WTC11 (cell line): ENCODE results near the gene CLEC9A. TPM values are rescaled to one million over a fixed set of nuclear protein-coding genes. Genes with fewer than 3 reads are reported as not detected.

Experiments used
- ATAC-seq: fragments of 200-7000 bp; cut with Tn5 transposase; 2 replicates; pipeline ENCODE4 v1.10.0; 2021; ENCODE audit warnings: mild to moderate bottlenecking, moderate library complexity
- CTCF ChIA-PET: fragments of 300-600 bp; sonication (Branson Sonifier 250); formaldehyde crosslinking; loops from one replicate; lab custom pipeline; 2021; ENCODE audit warnings: antibody characterized with exemption; lab: Charles Lee
- POLR2A ChIA-PET: fragments of 350-600 bp; sonication (Branson Sonifier 250); formaldehyde crosslinking; loops from one replicate; lab custom pipeline; 2021; ENCODE audit warnings: antibody characterized with exemption; lab: Charles Lee
- DNase-seq: peaks from one replicate; pipeline ENCODE4 v3.0.0; 2021; ENCODE audit warnings: low spot score
- H3K27ac Mint-ChIP-seq: 2 replicates; pipeline ENCODE4 v1.8.0; 2021; ENCODE audit warnings: mixed read lengths
- H3K27me3 Mint-ChIP-seq: 2 replicates; pipeline ENCODE4 v1.8.0; 2021; ENCODE audit warnings: low read depth, mild to moderate bottlenecking, moderate library complexity, mixed read lengths
- H3K36me3 Mint-ChIP-seq: 2 replicates; pipeline ENCODE4 v1.8.0; 2021; ENCODE audit warnings: mixed read lengths
- H3K4me1 Mint-ChIP-seq: 2 replicates; pipeline ENCODE4 v1.8.0; 2022; ENCODE audit warnings: mixed read lengths
- H3K4me3 Mint-ChIP-seq: 2 replicates; pipeline ENCODE4 v1.8.0; 2021; ENCODE audit warnings: mild to moderate bottlenecking, moderate library complexity, mixed read lengths
- H3K9me3 Mint-ChIP-seq: 2 replicates; pipeline ENCODE4 v1.8.0; 2021; ENCODE audit warnings: mixed read lengths
- CREB1 ChIP-seq: sonication (generic); formaldehyde crosslinking; IDR thresholded peaks from 2 replicates; pipeline ENCODE4 v1.8.0; 2023; ENCODE audit warnings: mild to moderate bottlenecking, missing genetic modification reagents
- EMX1 ChIP-seq: fragments of 250-450 bp; sonication (Bioruptor Pico); IDR thresholded peaks from 2 replicates; pipeline ENCODE4 v1.8.0; 2021; ENCODE audit warnings: mild to moderate bottlenecking
- ESRRA ChIP-seq: sonication (generic); formaldehyde crosslinking; IDR thresholded peaks from 2 replicates; pipeline ENCODE4 v1.8.1; 2022; ENCODE audit warnings: mild to moderate bottlenecking, missing genetic modification reagents, borderline replicate concordance
- ETV6 ChIP-seq: sonication (generic); formaldehyde crosslinking; IDR thresholded peaks from 2 replicates; pipeline ENCODE4 v1.8.1; 2022; ENCODE audit warnings: mild to moderate bottlenecking, missing genetic modification reagents
- FOXP1 ChIP-seq: sonication (generic); formaldehyde crosslinking; IDR thresholded peaks from 2 replicates; pipeline ENCODE4 v1.8.0; 2022; ENCODE audit warnings: missing genetic modification reagents, mild to moderate bottlenecking, moderate library complexity, borderline replicate concordance
- JAZF1 ChIP-seq: fragments of 250-450 bp; sonication (Bioruptor Pico); IDR thresholded peaks from 2 replicates; pipeline ENCODE4 v1.9.0; 2021; ENCODE audit warnings: moderate library complexity, mild to moderate bottlenecking, inconsistent platforms
- MYBL2 ChIP-seq: sonication (generic); formaldehyde crosslinking; IDR thresholded peaks from 2 replicates; pipeline ENCODE4 v1.8.1; 2023; ENCODE audit warnings: mild to moderate bottlenecking, moderate library complexity, missing genetic modification reagents
- NFATC4 ChIP-seq: fragments of 250-450 bp; sonication (Bioruptor Pico); IDR thresholded peaks from 2 replicates; pipeline ENCODE4 v1.9.0; 2021; ENCODE audit warnings: mild to moderate bottlenecking
- NR1H2 ChIP-seq: sonication (generic); formaldehyde crosslinking; IDR thresholded peaks from 2 replicates; pipeline ENCODE4 v1.9.0; 2021; ENCODE audit warnings: mild to moderate bottlenecking, moderate library complexity, missing genetic modification reagents
- PRRX2 ChIP-seq: fragments of 250-450 bp; sonication (Bioruptor Pico); IDR thresholded peaks from 2 replicates; pipeline ENCODE4 v1.8.0; 2021; ENCODE audit warnings: mild to moderate bottlenecking
- SOX15 ChIP-seq: fragments of 250-450 bp; sonication (Bioruptor Pico); IDR thresholded peaks from 2 replicates; pipeline ENCODE4 v1.9.0; 2021; ENCODE audit warnings: mild to moderate bottlenecking
- TP53 ChIP-seq: sonication (generic); formaldehyde crosslinking; IDR thresholded peaks from 2 replicates; pipeline ENCODE4 v1.8.1; 2023; ENCODE audit warnings: mild to moderate bottlenecking, missing genetic modification reagents
- ZNF263 ChIP-seq: sonication (generic); formaldehyde crosslinking; IDR thresholded peaks from 2 replicates; pipeline ENCODE4 v1.8.1; 2022; ENCODE audit warnings: low read depth, mild to moderate bottlenecking, moderate library complexity, missing genetic modification reagents
- total RNA-seq: library from RNA; stranded (reverse); gene quantifications from 3 replicates; pipeline ENCODE4 v1.2.3, GENCODE V29; 2021
- TF ChIP-seq, protein P1 (sequence below): sonication (generic); formaldehyde crosslinking; IDR thresholded peaks from 2 replicates; pipeline ENCODE4 v1.8.0; 2023; ENCODE audit warnings: missing genetic modification reagents
- TF ChIP-seq, protein P2 (sequence below): fragments of 250-450 bp; sonication (Bioruptor Pico); IDR thresholded peaks from 2 replicates; pipeline ENCODE4 v1.9.0; 2021; ENCODE audit warnings: mild to moderate bottlenecking
- TF ChIP-seq, protein P3 (sequence below): sonication (generic); formaldehyde crosslinking; IDR thresholded peaks from 2 replicates; pipeline ENCODE4 v1.8.1; 2023; ENCODE audit warnings: mild to moderate bottlenecking, missing genetic modification reagents, borderline replicate concordance
- TF ChIP-seq, protein P4 (sequence below): fragments of 250-450 bp; sonication (Bioruptor Pico); conservative IDR thresholded peaks from 2 replicates; pipeline ENCODE4 v1.9.0; 2021; ENCODE audit warnings: mild to moderate bottlenecking
- TF ChIP-seq, protein P5 (sequence below): sonication (generic); formaldehyde crosslinking; IDR thresholded peaks from 2 replicates; pipeline ENCODE4 v1.8.1; 2022; ENCODE audit warnings: low read depth, missing genetic modification reagents, borderline replicate concordance
- TF ChIP-seq, protein P6 (sequence below): sonication (generic); formaldehyde crosslinking; IDR thresholded peaks from 2 replicates; pipeline ENCODE4 v1.8.1; 2022; ENCODE audit warnings: missing genetic modification reagents, borderline replicate concordance

CLEC9A gene
- total RNA-seq, 1 experiment from 2014 or later: not detected

DNA sequence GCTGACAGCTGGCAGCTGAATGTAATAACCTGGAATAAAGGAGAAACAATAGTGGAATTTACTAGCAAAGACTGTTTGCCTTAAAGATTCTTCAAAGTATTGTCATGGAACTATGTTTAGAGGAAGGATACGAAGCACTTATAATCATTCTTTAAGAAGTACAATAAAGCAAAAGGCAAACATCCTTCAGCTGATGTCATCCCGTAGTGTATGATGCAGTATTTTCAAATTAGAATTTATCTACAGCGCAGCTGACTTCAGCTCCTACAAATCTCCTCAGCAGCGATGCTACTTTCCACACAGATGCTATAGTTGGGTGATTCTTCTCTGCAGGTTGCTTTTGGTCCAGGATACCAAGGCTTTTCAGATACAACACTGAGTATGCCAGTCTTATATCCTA is 36.8 kb downstream of the CLEC9A start (continued):
- TF ChIP-seq, protein P1, sequence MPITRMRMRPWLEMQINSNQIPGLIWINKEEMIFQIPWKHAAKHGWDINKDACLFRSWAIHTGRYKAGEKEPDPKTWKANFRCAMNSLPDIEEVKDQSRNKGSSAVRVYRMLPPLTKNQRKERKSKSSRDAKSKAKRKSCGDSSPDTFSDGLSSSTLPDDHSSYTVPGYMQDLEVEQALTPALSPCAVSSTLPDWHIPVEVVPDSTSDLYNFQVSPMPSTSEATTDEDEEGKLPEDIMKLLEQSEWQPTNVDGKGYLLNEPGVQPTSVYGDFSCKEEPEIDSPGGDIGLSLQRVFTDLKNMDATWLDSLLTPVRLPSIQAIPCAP (CRISPR knock-in tag): no peak
- TF ChIP-seq MYBL2 (CRISPR knock-in tag) (no peak), SOX15 (no peak), NFATC4 (no peak), TP53 (CRISPR knock-in tag) (no peak)

DNA sequence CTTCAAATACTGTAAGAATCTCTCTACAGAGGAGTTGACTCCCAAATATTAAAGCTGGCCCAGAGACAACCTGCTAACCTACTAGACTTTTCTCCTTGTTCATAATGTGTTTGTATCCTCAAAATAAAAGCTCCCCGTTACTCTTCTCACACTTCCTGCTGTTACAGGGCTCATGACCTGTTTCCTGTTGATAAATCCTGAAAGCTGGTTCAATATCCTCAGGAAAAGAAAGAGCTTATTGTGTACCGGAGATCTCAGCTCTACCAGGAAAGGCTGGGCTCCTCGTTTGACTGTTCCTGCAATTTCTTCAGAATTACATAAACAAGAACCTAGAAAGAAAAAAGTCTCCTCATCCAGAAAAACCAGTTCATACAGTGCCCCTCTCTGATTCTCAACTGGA is 37.5 kb downstream of the CLEC9A start:
- H3K27ac Mint-ChIP-seq: no peak overlapping the region
- H3K27me3 Mint-ChIP-seq: no peaks in the 10 kb centered on the region
- DNase-seq: no peak
- no peak overlapping the region for H3K4me3 Mint-ChIP-seq
- no peaks in the 10 kb centered on the region for H3K36me3 Mint-ChIP-seq
- ATAC-seq: no peak
- TF ChIP-seq, protein P2, sequence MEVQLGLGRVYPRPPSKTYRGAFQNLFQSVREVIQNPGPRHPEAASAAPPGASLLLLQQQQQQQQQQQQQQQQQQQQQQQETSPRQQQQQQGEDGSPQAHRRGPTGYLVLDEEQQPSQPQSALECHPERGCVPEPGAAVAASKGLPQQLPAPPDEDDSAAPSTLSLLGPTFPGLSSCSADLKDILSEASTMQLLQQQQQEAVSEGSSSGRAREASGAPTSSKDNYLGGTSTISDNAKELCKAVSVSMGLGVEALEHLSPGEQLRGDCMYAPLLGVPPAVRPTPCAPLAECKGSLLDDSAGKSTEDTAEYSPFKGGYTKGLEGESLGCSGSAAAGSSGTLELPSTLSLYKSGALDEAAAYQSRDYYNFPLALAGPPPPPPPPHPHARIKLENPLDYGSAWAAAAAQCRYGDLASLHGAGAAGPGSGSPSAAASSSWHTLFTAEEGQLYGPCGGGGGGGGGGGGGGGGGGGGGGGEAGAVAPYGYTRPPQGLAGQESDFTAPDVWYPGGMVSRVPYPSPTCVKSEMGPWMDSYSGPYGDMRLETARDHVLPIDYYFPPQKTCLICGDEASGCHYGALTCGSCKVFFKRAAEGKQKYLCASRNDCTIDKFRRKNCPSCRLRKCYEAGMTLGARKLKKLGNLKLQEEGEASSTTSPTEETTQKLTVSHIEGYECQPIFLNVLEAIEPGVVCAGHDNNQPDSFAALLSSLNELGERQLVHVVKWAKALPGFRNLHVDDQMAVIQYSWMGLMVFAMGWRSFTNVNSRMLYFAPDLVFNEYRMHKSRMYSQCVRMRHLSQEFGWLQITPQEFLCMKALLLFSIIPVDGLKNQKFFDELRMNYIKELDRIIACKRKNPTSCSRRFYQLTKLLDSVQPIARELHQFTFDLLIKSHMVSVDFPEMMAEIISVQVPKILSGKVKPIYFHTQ (CRISPR knock-in tag): no peak
- TF ChIP-seq MYBL2 (CRISPR knock-in tag): no peak
- TF ChIP-seq CREB1 (CRISPR knock-in tag): no peak
- TF ChIP-seq JAZF1 (CRISPR knock-in tag): no peak
- TF ChIP-seq PRRX2 (CRISPR knock-in tag): no peak
- TF ChIP-seq FOXP1 (CRISPR knock-in tag): no peak
- TF ChIP-seq, protein P3, sequence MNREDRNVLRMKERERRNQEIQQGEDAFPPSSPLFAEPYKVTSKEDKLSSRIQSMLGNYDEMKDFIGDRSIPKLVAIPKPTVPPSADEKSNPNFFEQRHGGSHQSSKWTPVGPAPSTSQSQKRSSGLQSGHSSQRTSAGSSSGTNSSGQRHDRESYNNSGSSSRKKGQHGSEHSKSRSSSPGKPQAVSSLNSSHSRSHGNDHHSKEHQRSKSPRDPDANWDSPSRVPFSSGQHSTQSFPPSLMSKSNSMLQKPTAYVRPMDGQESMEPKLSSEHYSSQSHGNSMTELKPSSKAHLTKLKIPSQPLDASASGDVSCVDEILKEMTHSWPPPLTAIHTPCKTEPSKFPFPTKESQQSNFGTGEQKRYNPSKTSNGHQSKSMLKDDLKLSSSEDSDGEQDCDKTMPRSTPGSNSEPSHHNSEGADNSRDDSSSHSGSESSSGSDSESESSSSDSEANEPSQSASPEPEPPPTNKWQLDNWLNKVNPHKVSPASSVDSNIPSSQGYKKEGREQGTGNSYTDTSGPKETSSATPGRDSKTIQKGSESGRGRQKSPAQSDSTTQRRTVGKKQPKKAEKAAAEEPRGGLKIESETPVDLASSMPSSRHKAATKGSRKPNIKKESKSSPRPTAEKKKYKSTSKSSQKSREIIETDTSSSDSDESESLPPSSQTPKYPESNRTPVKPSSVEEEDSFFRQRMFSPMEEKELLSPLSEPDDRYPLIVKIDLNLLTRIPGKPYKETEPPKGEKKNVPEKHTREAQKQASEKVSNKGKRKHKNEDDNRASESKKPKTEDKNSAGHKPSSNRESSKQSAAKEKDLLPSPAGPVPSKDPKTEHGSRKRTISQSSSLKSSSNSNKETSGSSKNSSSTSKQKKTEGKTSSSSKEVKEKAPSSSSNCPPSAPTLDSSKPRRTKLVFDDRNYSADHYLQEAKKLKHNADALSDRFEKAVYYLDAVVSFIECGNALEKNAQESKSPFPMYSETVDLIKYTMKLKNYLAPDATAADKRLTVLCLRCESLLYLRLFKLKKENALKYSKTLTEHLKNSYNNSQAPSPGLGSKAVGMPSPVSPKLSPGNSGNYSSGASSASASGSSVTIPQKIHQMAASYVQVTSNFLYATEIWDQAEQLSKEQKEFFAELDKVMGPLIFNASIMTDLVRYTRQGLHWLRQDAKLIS (CRISPR knock-in tag): no peak
- no peak for TF ChIP-seq ETV6 (CRISPR knock-in tag)
- H3K4me1 Mint-ChIP-seq: peaks cover 17% of the 10 kb centered on the region
- ChIA-PET POLR2A (no interaction called here), CTCF (interaction anchor here (0.6 to 1.9 kb wide), 2 partner anchors 58 to 1524 kb away, joined by 3 to 5 read pairs; partner anchors contain the start of gene CLEC12B)
- no peaks in the 10 kb centered on the region for H3K9me3 Mint-ChIP-seq

DNA sequence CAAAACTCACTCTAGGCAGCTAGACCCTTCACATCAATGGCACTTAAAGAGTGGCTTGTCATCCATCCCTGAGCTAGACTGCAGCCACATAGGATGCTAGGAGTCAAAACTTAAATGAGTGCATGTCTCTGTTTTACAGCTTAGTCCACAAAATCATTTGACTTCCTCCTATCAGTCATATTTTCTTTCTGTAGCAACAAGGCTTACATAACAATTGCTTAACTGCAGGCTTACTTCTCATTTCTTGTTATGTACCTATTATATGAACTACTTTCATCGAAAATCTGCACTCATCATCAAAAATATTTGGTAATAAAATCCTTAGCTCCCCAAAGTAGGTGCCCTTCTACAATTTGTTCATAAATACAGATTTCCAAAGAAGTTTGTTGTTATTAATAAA is 38.2 kb downstream of the CLEC9A start:
- Mint-ChIP-seq H3K9me3 (no peaks in the 10 kb centered on the region), H3K4me1 (peaks cover 17% of the 10 kb centered on the region), H3K27me3 (no peaks in the 10 kb centered on the region), H3K36me3 (no peaks in the 10 kb centered on the region), H3K4me3 (no peak overlapping the region), H3K27ac (no peak overlapping the region)
- TF ChIP-seq ZNF263 (CRISPR knock-in tag): no peak
- ChIA-PET POLR2A (no interaction called here), CTCF (interaction anchor here (1.9 kb wide), 1 partner anchor 59 kb away, joined by 5 read pairs; the partner anchor contains the start of gene CLEC12B)
- no peak for DNase-seq
- no peak for ATAC-seq

DNA sequence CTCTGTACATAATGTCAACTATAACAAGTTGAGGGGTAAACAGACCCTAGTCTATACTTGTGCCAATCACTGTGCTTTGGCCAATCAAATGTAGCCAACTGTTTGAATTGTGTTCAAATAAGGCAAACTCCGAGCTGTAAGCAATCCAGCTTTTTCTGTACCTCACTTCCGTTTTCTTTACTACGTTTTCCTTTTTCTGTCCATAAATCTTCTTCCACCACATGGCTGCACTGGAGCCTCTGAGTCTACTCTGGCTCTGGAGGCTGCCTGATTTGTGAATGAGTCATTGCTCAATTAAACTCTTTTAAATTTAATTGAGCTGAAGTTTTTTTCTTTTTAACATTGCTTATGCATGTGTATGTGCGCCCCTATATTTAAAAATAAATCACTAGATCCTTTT is 38.6 kb downstream of the CLEC9A start:
- POLR2A ChIA-PET: no interaction called here
- H3K36me3 Mint-ChIP-seq: no peaks in the 10 kb centered on the region
- H3K9me3 Mint-ChIP-seq: no peaks in the 10 kb centered on the region
- H3K27me3 Mint-ChIP-seq: no peaks in the 10 kb centered on the region
- ATAC-seq: no peak
- H3K4me1 Mint-ChIP-seq: peaks cover 17% of the 10 kb centered on the region
- DNase-seq: no peak
- CTCF ChIA-PET: interaction anchor here (1.9 kb wide), 1 partner anchor 59 kb away, joined by 5 read pairs; the partner anchor contains the start of gene CLEC12B
- H3K27ac Mint-ChIP-seq: no peak overlapping the region
- H3K4me3 Mint-ChIP-seq: no peak overlapping the region
- TF ChIP-seq, protein P4, sequence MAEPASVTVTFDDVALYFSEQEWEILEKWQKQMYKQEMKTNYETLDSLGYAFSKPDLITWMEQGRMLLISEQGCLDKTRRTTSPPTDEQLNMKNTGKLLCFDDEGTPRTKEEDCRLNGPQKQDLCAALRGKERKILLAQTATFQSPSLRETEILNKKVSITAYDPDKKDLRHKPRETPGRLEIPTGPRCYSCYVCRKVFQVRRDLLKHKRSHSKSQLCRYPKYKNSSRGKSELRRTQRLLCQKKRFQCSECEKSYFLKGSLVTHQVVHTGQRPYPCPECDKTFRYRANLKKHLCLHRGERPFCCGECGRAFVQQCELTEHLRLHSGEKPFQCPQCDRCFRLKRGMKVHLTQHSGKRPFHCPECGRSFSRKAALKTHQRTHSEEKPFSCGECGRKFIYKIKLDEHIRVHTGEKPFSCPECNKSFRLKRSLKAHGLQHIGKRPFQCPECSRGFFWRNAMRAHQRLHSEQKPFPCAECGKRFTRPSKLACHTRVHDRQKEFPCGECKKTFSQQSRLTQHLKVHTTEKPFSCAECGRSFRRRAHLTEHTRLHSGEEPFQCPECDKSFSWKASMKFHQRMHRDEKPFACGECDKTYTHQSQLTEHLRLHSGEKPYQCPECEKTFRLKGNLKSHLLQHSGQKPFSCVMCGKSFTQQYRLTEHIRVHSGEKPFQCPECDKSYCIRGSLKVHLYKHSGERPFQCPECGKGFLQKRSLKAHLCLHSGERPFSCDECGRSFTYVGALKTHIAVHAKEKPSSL (CRISPR knock-in tag): no peak
- no peak for TF ChIP-seq EMX1 (CRISPR knock-in tag)
- TF ChIP-seq ESRRA (CRISPR knock-in tag): no peak
- TF ChIP-seq, protein P5, sequence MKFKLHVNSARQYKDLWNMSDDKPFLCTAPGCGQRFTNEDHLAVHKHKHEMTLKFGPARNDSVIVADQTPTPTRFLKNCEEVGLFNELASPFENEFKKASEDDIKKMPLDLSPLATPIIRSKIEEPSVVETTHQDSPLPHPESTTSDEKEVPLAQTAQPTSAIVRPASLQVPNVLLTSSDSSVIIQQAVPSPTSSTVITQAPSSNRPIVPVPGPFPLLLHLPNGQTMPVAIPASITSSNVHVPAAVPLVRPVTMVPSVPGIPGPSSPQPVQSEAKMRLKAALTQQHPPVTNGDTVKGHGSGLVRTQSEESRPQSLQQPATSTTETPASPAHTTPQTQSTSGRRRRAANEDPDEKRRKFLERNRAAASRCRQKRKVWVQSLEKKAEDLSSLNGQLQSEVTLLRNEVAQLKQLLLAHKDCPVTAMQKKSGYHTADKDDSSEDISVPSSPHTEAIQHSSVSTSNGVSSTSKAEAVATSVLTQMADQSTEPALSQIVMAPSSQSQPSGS (CRISPR knock-in tag): no peak
- TF ChIP-seq NR1H2 (CRISPR knock-in tag): no peak
- no peak for TF ChIP-seq ETV6 (CRISPR knock-in tag)
- TF ChIP-seq, protein P6, sequence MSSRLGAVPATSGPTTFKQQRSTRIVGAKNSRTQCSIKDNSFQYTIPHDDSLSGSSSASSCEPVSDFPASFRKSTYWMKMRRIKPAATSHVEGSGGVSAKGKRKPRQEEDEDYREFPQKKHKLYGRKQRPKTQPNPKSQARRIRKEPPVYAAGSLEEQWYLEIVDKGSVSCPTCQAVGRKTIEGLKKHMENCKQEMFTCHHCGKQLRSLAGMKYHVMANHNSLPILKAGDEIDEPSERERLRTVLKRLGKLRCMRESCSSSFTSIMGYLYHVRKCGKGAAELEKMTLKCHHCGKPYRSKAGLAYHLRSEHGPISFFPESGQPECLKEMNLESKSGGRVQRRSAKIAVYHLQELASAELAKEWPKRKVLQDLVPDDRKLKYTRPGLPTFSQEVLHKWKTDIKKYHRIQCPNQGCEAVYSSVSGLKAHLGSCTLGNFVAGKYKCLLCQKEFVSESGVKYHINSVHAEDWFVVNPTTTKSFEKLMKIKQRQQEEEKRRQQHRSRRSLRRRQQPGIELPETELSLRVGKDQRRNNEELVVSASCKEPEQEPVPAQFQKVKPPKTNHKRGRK (CRISPR knock-in tag): no peak
